ENCODE data around the gene SLC25A38. TPM values are rescaled to one million over a fixed set of nuclear protein-coding genes. Genes with fewer than 3 reads are reported as not detected.

Gene SLC25A38
- total RNA-seq, 1 donor from 2014 or later: 25.6 TPM

DNA sequence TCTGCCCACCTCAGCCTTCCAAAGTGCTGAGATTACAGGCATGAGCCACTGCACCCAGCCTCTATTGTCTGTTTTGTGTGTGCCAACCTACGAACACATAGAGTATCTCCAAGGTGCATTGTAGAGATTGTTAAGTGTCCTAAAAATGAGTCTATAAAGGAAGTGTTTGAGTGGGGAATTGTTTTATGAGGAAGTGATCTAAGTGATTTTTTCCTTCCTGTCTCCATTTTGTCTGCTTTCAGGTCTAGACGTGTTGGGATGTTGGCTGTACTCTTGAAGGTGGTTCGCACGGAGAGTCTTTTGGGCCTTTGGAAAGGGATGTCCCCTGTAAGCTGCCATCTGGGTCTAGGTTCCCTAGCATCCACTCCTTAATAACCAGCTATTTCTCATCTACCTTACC, 7.0 kb downstream of the SLC25A38 start:
- H3K9me3 Mint-ChIP-seq: no peaks in the 10 kb centered on the region
- H3K4me1 Mint-ChIP-seq: peaks cover 9% of the 10 kb centered on the region
- H3K4me3 Mint-ChIP-seq: no peak overlapping the region
- no peak overlapping the region for H3K27ac Mint-ChIP-seq
- TF ChIP-seq, protein P1, sequence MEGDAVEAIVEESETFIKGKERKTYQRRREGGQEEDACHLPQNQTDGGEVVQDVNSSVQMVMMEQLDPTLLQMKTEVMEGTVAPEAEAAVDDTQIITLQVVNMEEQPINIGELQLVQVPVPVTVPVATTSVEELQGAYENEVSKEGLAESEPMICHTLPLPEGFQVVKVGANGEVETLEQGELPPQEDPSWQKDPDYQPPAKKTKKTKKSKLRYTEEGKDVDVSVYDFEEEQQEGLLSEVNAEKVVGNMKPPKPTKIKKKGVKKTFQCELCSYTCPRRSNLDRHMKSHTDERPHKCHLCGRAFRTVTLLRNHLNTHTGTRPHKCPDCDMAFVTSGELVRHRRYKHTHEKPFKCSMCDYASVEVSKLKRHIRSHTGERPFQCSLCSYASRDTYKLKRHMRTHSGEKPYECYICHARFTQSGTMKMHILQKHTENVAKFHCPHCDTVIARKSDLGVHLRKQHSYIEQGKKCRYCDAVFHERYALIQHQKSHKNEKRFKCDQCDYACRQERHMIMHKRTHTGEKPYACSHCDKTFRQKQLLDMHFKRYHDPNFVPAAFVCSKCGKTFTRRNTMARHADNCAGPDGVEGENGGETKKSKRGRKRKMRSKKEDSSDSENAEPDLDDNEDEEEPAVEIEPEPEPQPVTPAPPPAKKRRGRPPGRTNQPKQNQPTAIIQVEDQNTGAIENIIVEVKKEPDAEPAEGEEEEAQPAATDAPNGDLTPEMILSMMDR (IDR thresholded peaks at IDR 0.05; ENCODE audit: unreplicated experiment): no peak
- DNase-seq (ENCODE audit: low spot score in 2 of 2, unreplicated experiment in 2 of 2): no peak
- H3K36me3 Mint-ChIP-seq: peaks cover 27% of the 10 kb centered on the region
- H3K27me3 Mint-ChIP-seq (ENCODE audit: low read depth): no peaks in the 10 kb centered on the region

DNA sequence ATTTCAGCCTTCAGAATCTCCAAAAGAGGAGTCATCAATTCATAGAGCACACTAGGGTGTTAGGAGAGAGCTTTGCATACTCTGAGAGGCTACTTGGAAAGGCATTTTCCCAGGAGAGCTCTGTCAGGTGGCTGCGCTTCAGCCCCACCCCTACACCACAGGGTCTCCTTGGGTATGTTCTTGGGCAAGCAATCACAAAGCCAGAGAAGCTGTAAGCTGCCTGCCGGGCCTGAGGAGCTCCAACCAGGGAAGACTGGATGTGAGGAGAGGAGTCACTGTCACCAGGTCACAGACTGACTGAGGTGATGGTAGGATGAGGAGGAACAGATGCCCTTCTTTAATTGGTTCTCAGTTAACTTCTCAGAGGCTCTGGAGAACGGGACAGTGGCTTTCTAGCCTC, 13.5 kb downstream of the SLC25A38 start:
- Mint-ChIP-seq H3K4me1 (no peaks in the 10 kb centered on the region), H3K4me3 (no peak overlapping the region), H3K27ac (no peak overlapping the region), H3K9me3 (no peaks in the 10 kb centered on the region), H3K36me3 (peaks cover 60% of the 10 kb centered on the region), H3K27me3 (ENCODE audit: low read depth) (no peaks in the 10 kb centered on the region)
- TF ChIP-seq, protein P1 (IDR thresholded peaks at IDR 0.05; ENCODE audit: unreplicated experiment): no peak
- no peak for DNase-seq (ENCODE audit: low spot score in 2 of 2, unreplicated experiment in 2 of 2)

DNA sequence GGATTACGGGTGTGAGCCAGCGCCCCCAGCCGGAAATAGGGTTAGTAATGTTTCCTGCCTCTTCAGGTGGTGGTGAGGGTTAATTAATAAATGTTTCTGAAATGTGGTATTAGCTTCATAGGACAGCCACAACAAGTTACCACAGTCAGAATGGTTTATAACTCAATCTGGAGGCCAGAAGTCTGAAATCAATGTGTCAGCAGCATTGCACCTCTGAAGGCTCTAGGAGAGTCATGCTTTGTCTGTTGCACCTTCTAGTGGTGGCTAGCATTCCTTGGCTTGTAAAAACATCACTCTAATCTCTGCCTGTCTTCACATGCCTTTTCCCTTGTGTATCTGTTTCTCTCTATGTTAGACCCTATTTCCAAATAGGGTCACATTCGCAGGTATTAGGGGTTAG, 15.5 kb downstream of the SLC25A38 start:
- TF ChIP-seq, protein P1 (IDR thresholded peaks at IDR 0.05; ENCODE audit: unreplicated experiment): no peak
- Mint-ChIP-seq H3K4me3 (no peak overlapping the region), H3K4me1 (no peaks in the 10 kb centered on the region), H3K27ac (no peak overlapping the region), H3K36me3 (peaks cover 54% of the 10 kb centered on the region), H3K27me3 (ENCODE audit: low read depth) (no peaks in the 10 kb centered on the region), H3K9me3 (no peaks in the 10 kb centered on the region)
- no peak for DNase-seq (ENCODE audit: low spot score in 2 of 2, unreplicated experiment in 2 of 2)

DNA sequence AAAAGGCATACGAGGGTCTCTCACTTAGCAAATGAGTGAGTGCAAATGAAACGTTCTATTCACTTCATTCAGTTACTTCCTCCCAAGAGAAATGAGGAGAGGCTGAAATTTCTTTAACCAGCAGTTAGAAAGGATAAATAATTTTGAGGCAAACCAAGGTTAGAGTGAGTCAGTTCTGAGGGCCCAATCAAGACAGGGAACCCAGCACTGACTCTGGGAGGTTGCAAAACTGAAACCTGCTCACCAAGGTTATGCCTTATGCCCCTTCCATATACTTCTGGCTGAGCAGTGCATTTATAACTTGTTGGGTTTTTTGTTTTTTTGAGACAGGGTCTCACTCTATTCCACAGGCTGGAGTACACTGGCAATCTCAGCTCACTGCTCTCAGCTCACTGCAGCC, 18.8 kb downstream of the SLC25A38 start:
- Mint-ChIP-seq H3K27me3 (ENCODE audit: low read depth) (no peaks in the 10 kb centered on the region), H3K4me3 (no peak overlapping the region), H3K36me3 (peaks cover 32% of the 10 kb centered on the region), H3K27ac (no peak overlapping the region), H3K4me1 (peaks cover 7% of the 10 kb centered on the region), H3K9me3 (no peaks in the 10 kb centered on the region)
- TF ChIP-seq, protein P1 (IDR thresholded peaks at IDR 0.05; ENCODE audit: unreplicated experiment): no peak
- no peak for DNase-seq (ENCODE audit: low spot score in 2 of 2, unreplicated experiment in 2 of 2)

DNA sequence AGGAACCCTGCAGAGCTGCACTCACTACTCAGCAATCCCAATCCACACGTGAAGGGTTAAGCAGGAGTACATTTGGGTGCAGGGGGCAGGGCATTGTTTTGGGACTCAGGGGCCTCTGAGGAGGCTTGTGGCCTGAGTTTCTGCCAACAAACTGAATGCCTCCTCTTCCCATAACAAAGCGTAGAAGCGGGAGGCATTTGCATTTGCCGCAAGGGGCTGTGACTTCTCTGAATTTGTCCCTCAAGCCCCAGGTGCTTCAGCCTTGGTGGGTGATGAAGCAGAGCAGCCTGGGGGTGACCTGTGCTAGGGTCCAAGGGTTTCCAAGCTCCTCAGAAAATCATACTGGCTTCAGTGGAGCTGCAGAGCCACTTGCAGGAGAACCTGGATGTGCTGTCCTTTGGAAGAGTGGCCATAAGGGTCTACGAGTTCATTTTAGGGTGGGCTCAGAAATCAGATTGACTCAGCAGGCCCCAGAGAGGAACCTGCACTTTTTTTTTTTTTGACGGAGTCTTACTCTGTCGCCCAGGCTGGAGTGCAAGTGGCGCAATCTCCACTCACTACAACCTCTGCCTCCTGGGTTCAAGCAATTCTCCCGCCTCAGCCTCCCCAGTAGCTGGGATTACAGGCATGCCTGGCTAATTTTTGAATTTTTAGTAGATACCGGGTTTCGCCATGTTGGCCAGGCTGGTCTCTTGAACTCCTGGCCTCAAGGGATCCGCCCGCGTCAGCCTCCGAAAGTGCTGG, 21.9 kb downstream of the SLC25A38 start:
- Mint-ChIP-seq H3K27me3 (ENCODE audit: low read depth) (no peaks in the 10 kb centered on the region), H3K27ac (peak overlapping the region; percentile 47), H3K36me3 (peaks cover 19% of the 10 kb centered on the region), H3K4me3 (peak overlapping the region; percentile 91), H3K4me1 (peaks cover 24% of the 10 kb centered on the region), H3K9me3 (no peaks in the 10 kb centered on the region)
- TF ChIP-seq, protein P1 (IDR thresholded peaks at IDR 0.05; ENCODE audit: unreplicated experiment): no peak
- DNase-seq (ENCODE audit: low spot score in 2 of 2, unreplicated experiment in 2 of 2): no peak
